Forelimb muscle (tissue), 1 donor: Measurements from ENCODE around the gene NMD3. TPM values are rescaled to one million over a fixed set of nuclear protein-coding genes. Genes with fewer than 3 reads are reported as not detected.
"Not testable (repeated sequence)": the region's sequence is repeated elsewhere in the genome, so short reads cannot be mapped to it uniquely, and the experiment has no call there.

Experiments used
- DNase-seq: peaks from one replicate; pipeline ENCODE4 v3.0.0-alpha.2; 2013; ENCODE audit warnings: low read depth
- polyA plus RNA-seq: library from polyadenylated mRNA; unstranded; fragments of 120-200 nt; gene quantifications from one replicate; pipeline ENCODE4 v1.2.1, GENCODE V29; 2013; ENCODE audit not compliant: insufficient read length

Gene NMD3
- polyA plus RNA-seq, 1 donor = 38.0 TPM

DNA sequence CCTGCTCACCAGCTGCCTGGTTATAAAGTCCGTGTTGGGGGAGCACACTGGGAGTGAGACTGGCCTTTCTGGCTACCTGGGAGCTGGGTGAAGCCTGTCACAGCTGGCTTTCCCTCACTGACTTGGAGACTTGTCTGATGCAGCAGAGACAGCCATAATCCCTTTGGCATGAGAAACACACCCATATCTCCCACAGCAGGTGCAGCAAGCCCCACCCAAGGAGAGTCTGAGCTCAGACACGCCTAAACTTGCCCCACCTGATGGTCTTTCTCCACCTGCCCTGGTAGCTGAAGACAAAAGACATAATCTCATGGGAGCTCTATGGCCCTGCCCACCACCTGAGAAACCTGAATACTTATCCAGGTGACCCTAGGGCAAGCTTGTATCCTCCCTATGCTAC, 54.8 kb downstream of the NMD3 start:
- no peak for DNase-seq

DNA sequence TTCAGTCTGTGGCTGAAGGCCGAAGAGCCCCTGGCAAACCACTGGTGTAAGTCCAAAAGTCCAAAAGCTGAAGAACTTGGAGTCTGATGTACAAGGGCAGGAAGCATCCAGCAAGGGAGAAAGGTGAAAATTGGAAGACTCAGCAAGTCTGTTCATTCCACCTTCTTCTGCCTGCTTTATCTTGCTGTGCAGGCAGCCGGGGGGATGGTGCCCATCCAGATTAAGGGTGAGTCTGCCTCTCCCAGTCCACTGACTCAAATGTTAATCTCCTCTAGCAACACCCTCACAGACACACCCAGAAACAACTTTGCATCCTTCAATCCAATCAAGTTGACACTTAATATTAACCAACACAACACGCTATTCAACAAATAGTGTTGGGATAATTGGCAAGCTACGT, 61.3 kb downstream of the NMD3 start:
- DNase-seq = not testable (repeated sequence)

DNA sequence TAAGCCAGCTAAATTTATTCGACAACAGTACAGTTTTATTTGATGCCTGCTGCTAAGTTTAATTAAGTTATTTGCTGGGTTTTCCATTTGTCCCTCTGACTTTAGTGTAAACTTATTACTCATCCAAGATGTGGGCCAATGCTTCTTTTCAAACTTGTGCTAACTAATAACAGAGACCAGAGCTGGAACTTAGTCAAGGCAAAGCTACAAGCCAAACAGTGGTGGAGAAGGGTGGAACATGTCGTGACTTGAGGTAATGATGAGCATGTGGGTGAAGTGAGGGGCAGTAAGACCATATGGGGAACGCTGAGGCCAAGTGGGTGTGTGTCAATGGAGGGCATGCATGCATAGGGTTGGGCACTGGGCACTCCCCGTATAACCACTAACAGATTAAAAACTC, 63.9 kb downstream of the NMD3 start:
- DNase-seq = no peak

DNA sequence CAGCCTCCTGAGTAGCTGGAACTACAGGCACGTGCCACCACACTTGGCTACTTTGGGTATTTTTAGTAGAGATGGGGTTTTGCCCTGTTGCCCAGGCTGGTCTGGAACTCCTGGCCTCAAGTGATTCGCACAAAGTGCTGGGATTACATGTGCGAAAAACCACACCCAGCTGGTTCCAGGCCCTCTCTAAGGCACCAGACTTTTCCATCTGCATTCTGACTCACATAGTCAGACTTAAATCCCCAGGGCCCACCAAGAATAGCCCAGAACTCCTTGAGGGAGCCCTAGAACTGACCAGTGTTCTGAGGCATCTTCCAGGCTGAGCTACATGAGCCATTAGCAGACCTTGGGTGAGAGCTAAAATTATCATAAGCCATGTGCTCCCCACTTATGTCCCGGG, 68.1 kb downstream of the NMD3 start:
- DNase-seq = no peak

DNA sequence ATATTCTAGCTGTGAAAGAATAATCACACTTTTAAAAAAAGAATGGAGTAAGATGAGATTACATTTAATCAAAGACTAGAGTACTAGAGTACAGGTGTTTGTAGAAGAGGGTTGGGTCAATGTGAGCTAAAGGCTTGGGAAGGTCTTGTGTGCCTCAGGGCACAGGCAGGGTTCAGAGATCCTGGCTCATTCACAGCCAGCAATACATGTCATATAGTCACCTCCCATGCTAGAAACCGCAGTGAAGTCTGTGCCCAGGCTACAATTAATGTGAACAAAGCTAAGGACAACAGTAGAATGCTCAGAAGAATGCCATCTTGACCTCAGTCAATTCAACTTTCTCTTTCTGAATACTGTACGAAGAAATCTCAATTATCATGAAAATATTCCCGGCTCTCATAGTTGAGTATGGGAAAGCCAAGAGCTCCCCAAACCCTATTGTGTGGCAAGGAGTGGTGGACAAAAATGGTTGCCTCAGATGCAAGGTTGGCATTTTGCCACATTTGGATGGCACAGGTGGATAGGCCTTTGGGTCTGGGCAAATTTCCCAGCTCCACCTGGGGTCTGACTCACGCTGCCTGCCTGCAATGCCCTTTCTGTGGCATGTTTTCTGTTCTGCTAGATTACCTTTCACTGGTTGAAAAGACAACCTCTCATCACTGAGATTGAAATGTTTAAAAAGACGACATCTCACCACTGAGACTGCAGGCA, 70.2 kb downstream of the NMD3 start:
- DNase-seq = no peak

DNA sequence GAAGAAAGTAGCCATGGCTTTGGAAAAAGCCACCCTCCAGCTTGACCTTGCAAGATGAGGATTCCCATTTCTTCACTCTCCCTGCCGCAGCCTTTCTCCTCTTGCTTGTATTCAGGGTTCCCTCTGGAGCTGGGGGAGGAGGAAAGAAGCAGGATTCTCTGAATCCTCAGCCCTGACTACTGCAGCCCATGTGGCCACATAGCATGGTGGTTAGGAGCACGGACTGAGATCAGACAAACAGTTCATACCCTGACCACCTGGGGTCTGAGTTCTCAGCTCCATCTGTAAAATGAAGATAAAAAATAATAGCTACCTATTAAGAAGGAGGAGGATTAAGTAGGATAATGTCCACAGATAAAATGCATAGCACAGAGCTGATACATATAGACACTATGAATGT, 72.3 kb downstream of the NMD3 start:
- no peak for DNase-seq

DNA sequence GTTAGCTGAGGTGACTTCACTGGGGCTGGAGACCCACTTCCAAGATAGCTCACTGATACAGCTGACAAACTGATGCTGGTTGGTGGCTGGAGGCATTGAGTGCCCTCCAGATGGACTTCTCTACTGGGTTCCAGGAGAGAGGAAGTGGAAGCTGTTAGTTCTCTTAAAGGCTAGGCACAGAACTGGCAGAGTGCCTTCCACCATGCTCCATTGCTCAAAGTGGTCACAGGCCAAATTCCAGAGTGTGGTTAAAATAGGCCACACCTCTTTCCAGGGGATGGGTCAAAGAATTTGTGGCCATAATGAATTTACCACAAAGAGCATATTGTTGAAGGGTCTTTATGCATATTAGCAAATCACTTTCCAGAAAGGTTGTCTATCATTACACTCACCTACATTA, 74.2 kb downstream of the NMD3 start:
- DNase-seq = no peak

DNA sequence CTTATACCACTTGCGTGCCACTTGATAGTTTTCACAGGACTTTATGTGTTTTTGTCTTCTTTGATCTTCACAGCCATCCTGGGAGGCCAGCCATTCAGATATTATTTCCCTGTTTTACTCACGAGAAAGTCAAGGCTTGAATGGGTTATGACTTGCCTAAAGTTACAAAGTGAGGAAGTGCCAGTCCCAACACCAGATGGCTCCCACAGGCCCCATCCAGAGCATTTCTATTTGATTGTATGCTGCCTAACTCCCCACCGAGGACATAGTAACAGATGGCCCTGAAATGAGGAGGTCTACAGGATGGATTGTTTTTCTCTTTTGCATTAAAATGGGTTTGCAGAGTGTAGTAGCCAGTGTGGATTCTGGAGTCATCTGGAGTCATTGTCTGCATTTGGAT, 75.7 kb downstream of the NMD3 start:
- no peak for DNase-seq

Other genes with a start within 250 kb of the NMD3 start
- gene B3GALNT1, start 116.0 kb upstream of the NMD3 start, polyA plus RNA-seq = 16.9 TPM
- gene SPTSSB, start 150.2 kb downstream of the NMD3 start, polyA plus RNA-seq = 0.59 TPM